Aorta (tissue), 5 donors: ENCODE data around the gene PDZD4. TPM values are rescaled to one million over a fixed set of nuclear protein-coding genes. Genes with fewer than 3 reads are reported as not detected.

Experiments used
- ATAC-seq: fragments of 200-7000 bp; cut with Tn5 transposase; one replicate; pipeline ENCODE4 v1.9.1; 2022; ENCODE audit warnings: moderate library complexity; ENCODE audit not compliant: low FRiP score
- DNase-seq, 2 donors: peaks; one replicate each; pipeline ENCODE4 v3.0.0-alpha.2; 2020
- H3K27ac ChIP-seq, 2 donors: one replicate each; pipeline ENCODE4 v1.5.1; 2013; ENCODE audit warnings: low read length in 2 of 2, mild to moderate bottlenecking in 2 of 2, moderate library complexity in 2 of 2, control low read depth in 1 of 2, inconsistent platforms in 1 of 2, low read depth in 1 of 2
- H3K27me3 ChIP-seq, 2 donors: one replicate each; pipeline ENCODE4 v1.6.1; 2013; ENCODE audit warnings: control low read depth in 1 of 2, low read length in 1 of 2, mild to moderate bottlenecking in 1 of 2, moderate library complexity in 1 of 2; ENCODE audit not compliant: insufficient read depth in 2 of 2, control insufficient read depth in 1 of 2
- H3K36me3 ChIP-seq, 2 donors: one replicate each; pipeline ENCODE4 v1.6.1; 2013; ENCODE audit warnings: control low read depth in 1 of 2, low read length in 1 of 2, mild to moderate bottlenecking in 1 of 2; ENCODE audit not compliant: insufficient read depth in 2 of 2, control insufficient read depth in 1 of 2
- H3K4me1 ChIP-seq, 2 donors: one replicate each; pipeline ENCODE4 v1.6.1; 2013; ENCODE audit warnings: low read length in 2 of 2, control low read depth in 1 of 2, mild to moderate bottlenecking in 1 of 2, moderate library complexity in 1 of 2; ENCODE audit not compliant: insufficient read depth in 2 of 2, control insufficient read depth in 1 of 2
- H3K4me3 ChIP-seq, 2 donors: one replicate each; pipeline ENCODE4 v1.5.1; 2013; ENCODE audit warnings: low read length in 2 of 2, control low read depth in 1 of 2, mild to moderate bottlenecking in 1 of 2
- H3K9me3 ChIP-seq: one replicate; pipeline ENCODE4 v1.6.1; 2013; ENCODE audit warnings: mild to moderate bottlenecking, low read length; ENCODE audit not compliant: control insufficient read depth
- WGBS, 2 donors: extraction: QIAGEN DNeasy Blood & Tissue Kit; methylation state at CpG; one replicate each; pipeline ENCODE4 v1.1.7; 2013; 5-methylcytosine and 5-hydroxymethylcytosine counted together
- intact Hi-C, 2 donors: fragments of 100-400 bp; cut with DNase I; formaldehyde crosslinking; loops; one replicate each; pipeline versions ENCODE4 v1.14.2 to v1.15.0; 2022
- polyA plus RNA-seq, 2 donors: library from polyadenylated mRNA; stranded (reverse); fragments of 200-250 nt; gene quantifications; one replicate each; pipeline ENCODE4 v1.2.3, GENCODE V29; 2013
- total RNA-seq, 2 donors: library from RNA; stranded (reverse); fragmentation: NEBNext Ultra II Directional; extraction: Animal tissue kit (Norgen Biotek cat#: 25700); gene quantifications; one replicate each; pipeline ENCODE4 v1.2.1, GENCODE V29; 2021
- donor health status: healthy with polysubstance abuse.
- donor health status: Bipolar disorder and iron deficiency.
- donor health status: DM: no; HTN: no; CAD: no.
- donor health status: DM: no; HTN: no; CAD: no.
- donor health status: DM: yes; HTN: yes; CAD: no.

The PDZD4 gene
- total and polyA plus RNA-seq, 4 donors = 4.4 to 27.3 (median 15.6) TPM

- Histone ChIP-seq H3K27me3 (no peaks in the 10 kb centered on the region), H3K4me1 (no peaks in the 10 kb centered on the region), H3K36me3 (no peaks in the 10 kb centered on the region), H3K4me3 (no peak overlapping the region), H3K9me3 (no peaks in the 10 kb centered on the region), H3K27ac (no peak overlapping the region)
- ATAC-seq (no peak), DNase-seq (no peak)
- 60 to 61% methylated on average over 24 to 28 of the region's 28 CpGs for WGBS, 2 donors
- intact Hi-C loops = no loop called here
Observed at GRCh38 chrX:153863251-153863991, 33.1 kb upstream of the PDZD4 start.

GRCh38 chrX:153862369-153863250, 32.3 kb upstream of the PDZD4 start:
- 43 to 61% methylated on average over 21 to 22 of the region's 22 CpGs for WGBS, 2 donors

DNA sequence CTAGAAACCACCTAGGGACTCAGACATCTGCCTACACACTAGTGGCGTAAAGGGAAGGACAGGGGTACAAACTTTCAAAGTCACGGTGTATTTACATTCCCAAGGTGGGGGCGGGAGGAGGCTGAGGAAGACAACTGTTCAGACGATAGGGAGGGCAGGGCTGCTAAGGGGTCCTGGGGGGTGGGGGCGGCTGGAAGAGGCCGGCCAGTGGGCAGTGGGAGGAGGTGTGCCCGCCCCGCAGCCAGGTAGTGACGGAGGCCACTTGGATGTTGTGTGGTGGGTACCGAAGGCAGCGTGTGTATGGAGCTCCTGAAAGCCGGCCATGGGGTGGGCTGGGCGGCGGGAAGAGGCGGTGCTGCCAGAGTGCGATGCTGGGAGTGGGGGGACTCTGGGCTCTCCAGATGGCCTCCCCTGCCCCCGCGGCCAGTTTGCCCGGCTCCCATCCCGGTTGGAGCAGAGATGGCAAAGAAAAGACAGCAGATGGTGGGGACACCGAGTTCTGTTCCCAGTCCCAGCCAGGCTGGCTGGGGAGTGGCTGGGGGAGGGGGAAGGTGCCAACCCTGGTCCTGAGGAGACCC, 31.5 kb upstream of the PDZD4 start:
- no peak overlapping the region for H3K27ac ChIP-seq
- peak in 1 of 2 donors; percentile 69 for DNase-seq
- ATAC-seq = no peak
- H3K4me1 ChIP-seq = no peaks in the 10 kb centered on the region
- H3K36me3 ChIP-seq = no peaks in the 10 kb centered on the region
- H3K9me3 ChIP-seq = no peaks in the 10 kb centered on the region
- H3K27me3 ChIP-seq = no peaks in the 10 kb centered on the region
- 50 to 57% methylated on average over 21 of the region's 21 CpGs for WGBS, 2 donors
- intact Hi-C loops = no loop called here
- no peak overlapping the region for H3K4me3 ChIP-seq

More at GRCh38 chrX:153862369-153863250, 32.3 kb upstream of the PDZD4 start:
- H3K27me3 ChIP-seq = no peaks in the 10 kb centered on the region
- intact Hi-C loops = no loop called here
- no peak for ATAC-seq
- no peaks in the 10 kb centered on the region for H3K4me1 ChIP-seq
- no peak overlapping the region for H3K4me3 ChIP-seq
- no peaks in the 10 kb centered on the region for H3K9me3 ChIP-seq
- no peak for DNase-seq
- no peaks in the 10 kb centered on the region for H3K36me3 ChIP-seq
- H3K27ac ChIP-seq = no peak overlapping the region

DNA sequence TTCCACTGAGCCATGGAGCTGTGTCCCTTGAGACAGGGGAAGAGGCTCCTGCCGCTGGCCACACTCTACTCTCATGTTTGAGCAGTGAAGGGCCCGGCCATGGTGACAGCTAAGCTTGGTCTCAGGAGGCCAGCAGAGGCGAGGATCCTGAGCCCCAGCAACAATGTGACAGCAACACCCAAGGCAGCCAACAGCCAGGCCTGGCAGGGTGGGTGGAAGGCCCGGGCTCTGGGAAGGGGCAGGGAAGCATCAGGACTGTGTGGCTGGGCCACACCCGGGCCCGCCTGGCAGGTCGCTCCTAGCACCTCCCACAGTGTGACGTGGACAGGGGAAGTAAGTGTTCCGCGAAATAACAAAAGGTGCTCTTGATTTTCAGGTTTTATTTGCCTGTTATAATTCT, 30.8 kb upstream of the PDZD4 start:
- H3K36me3 ChIP-seq = no peaks in the 10 kb centered on the region
- no peaks in the 10 kb centered on the region for H3K9me3 ChIP-seq
- intact Hi-C loops = no loop called here
- DNase-seq (peak in 1 of 2 donors; percentile 73), ATAC-seq (no peak)
- no peaks in the 10 kb centered on the region for H3K4me1 ChIP-seq
- no peak overlapping the region for H3K4me3 ChIP-seq
- H3K27ac ChIP-seq = no peak overlapping the region
- 75% methylated on average over 10 of the region's 10 CpGs for WGBS, 2 donors
- no peaks in the 10 kb centered on the region for H3K27me3 ChIP-seq

GRCh38 chrX:153857348-153857903, 27.1 kb upstream of the PDZD4 start:
- no peaks in the 10 kb centered on the region for H3K27me3 ChIP-seq
- 65 to 69% methylated on average over 2 of the region's 2 CpGs for WGBS, 2 donors

DNA sequence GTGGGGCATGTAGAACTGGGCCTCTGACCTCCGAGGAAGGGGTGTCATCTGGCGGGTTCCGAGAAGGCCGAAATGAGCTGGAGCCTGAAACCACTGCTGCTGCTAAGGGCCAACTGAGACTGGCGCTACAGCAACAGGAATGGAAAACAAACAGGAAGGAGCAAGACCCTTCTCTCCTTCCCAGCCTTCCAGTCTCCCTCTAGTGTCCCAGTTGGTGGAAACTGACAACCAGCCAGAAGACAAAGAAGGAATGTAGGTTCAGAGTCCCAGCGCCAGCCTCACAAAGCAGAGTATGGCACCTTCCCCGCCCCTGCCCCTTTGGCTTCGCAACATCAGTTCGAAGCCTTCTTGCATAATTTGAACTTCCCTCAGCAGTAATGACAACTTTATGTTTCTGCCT, 24.4 kb upstream of the PDZD4 start:
- 73 to 79% methylated on average over 9 of the region's 9 CpGs for WGBS, 2 donors
- no peaks in the 10 kb centered on the region for H3K27me3 ChIP-seq
- ATAC-seq = no peak

More at GRCh38 chrX:153857348-153857903, 27.1 kb upstream of the PDZD4 start:
- H3K4me3 ChIP-seq = no peak overlapping the region
- no peak for DNase-seq
- no peaks in the 10 kb centered on the region for H3K9me3 ChIP-seq
- H3K27ac ChIP-seq = no peak overlapping the region
- H3K36me3 ChIP-seq = no peaks in the 10 kb centered on the region
- no peaks in the 10 kb centered on the region for H3K4me1 ChIP-seq
- ATAC-seq = no peak
- intact Hi-C loops = no loop called here

DNA sequence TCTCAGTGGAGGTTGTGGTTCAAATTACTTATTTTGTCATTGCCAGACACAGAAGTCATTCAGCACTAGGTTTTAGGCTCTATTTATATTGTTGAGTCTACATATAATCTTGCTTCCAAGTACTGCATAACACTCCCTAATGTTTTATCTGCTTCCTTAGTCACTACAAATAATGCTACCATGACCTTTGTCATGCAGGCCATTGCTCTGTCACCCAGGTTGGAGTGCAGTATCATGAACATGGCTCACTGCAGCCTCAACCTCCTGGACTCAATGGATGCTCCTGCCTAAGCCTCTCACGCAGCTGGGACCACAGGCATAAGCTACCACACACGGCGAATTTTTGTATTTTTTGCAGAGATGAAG, 23.5 kb upstream of the PDZD4 start:
- ATAC-seq (no peak), DNase-seq (no peak)
- intact Hi-C loops = no loop called here
- 81 to 94% methylated on average over 3 of the region's 3 CpGs for WGBS, 2 donors
- Histone ChIP-seq H3K4me1 (no peaks in the 10 kb centered on the region), H3K27ac (no peak overlapping the region), H3K4me3 (no peak overlapping the region), H3K36me3 (no peaks in the 10 kb centered on the region), H3K9me3 (no peaks in the 10 kb centered on the region), H3K27me3 (no peaks in the 10 kb centered on the region)

More for the DNA sequence above, 24.4 kb upstream of the PDZD4 start:
- DNase-seq = no peak
- Histone ChIP-seq H3K4me1 (no peaks in the 10 kb centered on the region), H3K27ac (no peak overlapping the region), H3K4me3 (no peak overlapping the region), H3K36me3 (no peaks in the 10 kb centered on the region), H3K9me3 (no peaks in the 10 kb centered on the region)
- intact Hi-C loops = no loop called here

DNA sequence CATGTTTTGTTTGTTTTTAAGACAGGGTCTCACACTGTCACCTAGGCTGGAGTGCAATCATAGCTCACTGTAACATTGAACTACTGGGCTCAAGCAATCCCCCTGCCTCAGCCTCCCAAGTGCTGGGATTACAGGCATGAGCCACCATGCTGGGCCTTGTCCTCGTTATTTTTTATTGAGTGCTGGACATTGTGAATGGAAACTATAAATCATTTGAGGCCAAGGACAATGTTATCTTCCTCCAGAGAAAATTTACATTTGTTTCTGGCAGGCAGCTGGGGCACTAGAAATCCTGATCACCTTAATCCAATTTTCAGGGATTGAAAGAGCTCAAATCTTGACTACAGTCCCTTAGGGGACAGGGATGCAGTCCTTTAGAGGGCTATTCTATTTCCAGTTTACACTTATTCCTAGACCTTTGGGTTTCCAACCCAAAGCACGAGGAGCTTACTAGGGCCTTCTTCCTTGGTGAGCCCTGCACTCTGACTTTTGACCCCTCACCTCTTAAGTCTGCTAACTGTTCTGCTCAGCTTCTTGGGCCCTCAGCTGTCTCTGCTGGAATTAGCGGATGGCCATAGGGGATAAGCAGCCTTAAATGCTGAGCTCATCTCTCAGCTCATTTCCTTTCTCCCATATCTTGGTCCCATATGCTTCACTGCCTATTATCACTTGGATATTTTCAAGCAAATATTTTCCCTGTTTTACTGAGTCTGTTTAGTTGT, 23.0 kb upstream of the PDZD4 start:
- Histone ChIP-seq H3K27me3 (no peaks in the 10 kb centered on the region), H3K4me3 (no peak overlapping the region), H3K36me3 (no peaks in the 10 kb centered on the region), H3K9me3 (no peaks in the 10 kb centered on the region), H3K4me1 (no peaks in the 10 kb centered on the region), H3K27ac (no peak overlapping the region)
- 60 to 64% methylated on average over 3 of the region's 3 CpGs for WGBS, 2 donors
- intact Hi-C loops = no loop called here
- ATAC-seq (no peak), DNase-seq (no peak)
